Effector memory CD4-positive, alpha-beta T cell (primary cell): Measurements from ENCODE around the gene SMTNL2.
"Not testable (repeated sequence)": the region's sequence is repeated elsewhere in the genome, so short reads cannot be mapped to it uniquely, and the experiment has no call there.

Experiments
- DNase-seq, 3 donors: peaks; one replicate each; pipeline ENCODE4 v3.0.0-alpha.2; 2020
- H3K27ac ChIP-seq: 2 replicates; pipeline ENCODE4 v1.7.0; 2013; ENCODE audit warnings: mild to moderate bottlenecking, low read length, moderate library complexity; ENCODE audit not compliant: insufficient read depth, poor library complexity, severe bottlenecking
- H3K27me3 ChIP-seq: replicated peaks from 2 replicates; pipeline ENCODE4 v1.7.0; 2013; ENCODE audit warnings: mild to moderate bottlenecking, low read length; ENCODE audit not compliant: insufficient read depth, control insufficient read depth, poor library complexity, severe bottlenecking
- H3K36me3 ChIP-seq: 2 replicates; pipeline ENCODE4 v1.7.0; 2013; ENCODE audit warnings: mild to moderate bottlenecking, low read length, moderate library complexity; ENCODE audit not compliant: control insufficient read depth, insufficient read depth
- H3K4me1 ChIP-seq: 2 replicates; pipeline ENCODE4 v1.7.0; 2013; ENCODE audit warnings: low read length, mild to moderate bottlenecking; ENCODE audit not compliant: control insufficient read depth, insufficient read depth, poor library complexity, severe bottlenecking
- H3K4me3 ChIP-seq: 2 replicates; pipeline ENCODE4 v1.7.0; 2013; ENCODE audit warnings: low read length, low read depth, mild to moderate bottlenecking; ENCODE audit not compliant: insufficient read depth, poor library complexity, severe bottlenecking
- H3K9me3 ChIP-seq: 2 replicates; pipeline ENCODE4 v1.7.0; 2013; ENCODE audit warnings: mild to moderate bottlenecking, low read length, moderate library complexity; ENCODE audit not compliant: control insufficient read depth

Gene SMTNL2

DNA sequence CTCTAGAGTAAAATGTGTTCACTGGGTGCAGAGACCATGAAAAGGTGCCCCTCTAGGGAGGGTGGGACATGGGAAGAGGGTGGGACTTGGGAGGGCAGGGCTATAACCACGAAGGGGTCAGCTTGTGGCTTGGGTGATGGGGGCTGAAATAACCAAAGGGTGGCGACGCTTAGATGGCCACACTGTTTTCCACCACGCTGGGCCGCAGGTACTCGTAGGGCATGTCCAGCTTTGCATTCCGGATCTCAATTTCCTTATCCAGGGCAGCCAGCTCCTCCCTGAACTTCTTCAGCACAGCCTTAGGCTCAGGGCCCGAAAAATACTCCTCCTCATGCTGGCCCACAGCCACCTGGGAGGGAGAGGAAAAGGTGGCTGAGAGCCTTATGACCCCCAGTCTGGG lies 47.1 kb downstream of the SMTNL2 start:
- H3K27ac ChIP-seq = no peak overlapping the region
- H3K36me3 ChIP-seq = no peaks in the 10 kb centered on the region
- no peak for DNase-seq
- no peaks in the 10 kb centered on the region for H3K27me3 ChIP-seq
- no peaks in the 10 kb centered on the region for H3K4me1 ChIP-seq
- H3K4me3 ChIP-seq = no peak overlapping the region
- H3K9me3 ChIP-seq = no peaks in the 10 kb centered on the region

DNA sequence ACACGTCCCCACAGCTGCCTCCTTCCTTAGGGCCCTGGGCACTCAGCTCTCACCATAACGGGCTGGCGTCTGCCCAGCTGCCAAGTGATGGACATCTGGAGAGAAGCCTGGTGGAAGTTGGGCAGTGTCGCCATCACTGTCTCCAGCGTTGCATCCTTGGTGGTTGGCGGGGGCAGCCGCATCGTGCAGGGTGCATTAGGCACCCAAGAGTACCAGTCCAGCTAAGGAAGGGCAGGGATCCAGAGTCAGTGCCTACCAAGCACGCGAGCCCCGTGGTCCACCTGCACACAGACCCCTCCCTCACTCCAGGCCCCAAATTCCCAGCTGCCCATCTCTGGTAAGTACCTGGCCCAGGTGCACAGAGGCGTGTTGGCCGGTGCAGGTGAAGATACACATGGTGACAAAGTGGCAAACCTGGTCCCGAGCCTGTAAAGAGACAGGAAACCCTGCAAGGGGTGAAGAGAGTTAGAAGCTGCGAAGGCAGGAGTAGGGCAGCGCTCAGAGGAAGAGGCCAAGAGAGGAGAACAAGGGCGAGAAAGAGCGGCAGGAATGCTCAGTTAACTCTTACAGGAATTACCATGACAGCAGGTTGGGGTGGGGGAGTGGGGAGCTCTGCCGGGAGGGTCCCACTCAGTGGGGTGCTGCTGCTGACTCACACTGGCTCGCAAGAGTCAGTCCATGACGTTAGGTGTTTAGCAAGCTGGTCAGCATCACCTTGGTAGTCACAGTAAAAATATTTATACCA lies 47.7 kb downstream of the SMTNL2 start:
- H3K4me3 ChIP-seq = no peak overlapping the region
- H3K27me3 ChIP-seq = peaks cover 4% of the 10 kb centered on the region
- H3K27ac ChIP-seq = no peak overlapping the region
- H3K36me3 ChIP-seq = no peaks in the 10 kb centered on the region
- no peak for DNase-seq
- H3K4me1 ChIP-seq = no peaks in the 10 kb centered on the region
- H3K9me3 ChIP-seq = no peaks in the 10 kb centered on the region

DNA sequence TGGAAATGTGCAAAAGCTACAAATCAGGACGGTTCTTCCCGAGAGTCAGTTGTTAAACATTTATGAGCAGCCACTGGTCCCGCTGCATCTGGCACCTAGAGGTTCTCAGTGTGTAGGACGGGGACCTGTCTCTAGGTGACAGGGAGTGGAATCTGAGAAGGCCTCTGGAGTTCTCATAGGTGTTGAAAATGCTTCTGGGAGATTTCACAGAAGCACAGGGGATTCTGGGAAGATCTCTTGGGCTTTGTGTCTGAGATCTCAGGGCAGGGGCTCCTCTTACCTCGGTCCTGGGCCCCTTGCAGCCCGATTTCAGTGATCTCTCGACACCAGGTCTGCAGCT lies 48.2 kb downstream of the SMTNL2 start:
- no peak for DNase-seq
- no peaks in the 10 kb centered on the region for H3K4me1 ChIP-seq
- H3K4me3 ChIP-seq = no peak overlapping the region
- H3K27ac ChIP-seq = no peak overlapping the region
- H3K27me3 ChIP-seq = peaks cover 4% of the 10 kb centered on the region
- no peaks in the 10 kb centered on the region for H3K36me3 ChIP-seq
- no peaks in the 10 kb centered on the region for H3K9me3 ChIP-seq

DNA sequence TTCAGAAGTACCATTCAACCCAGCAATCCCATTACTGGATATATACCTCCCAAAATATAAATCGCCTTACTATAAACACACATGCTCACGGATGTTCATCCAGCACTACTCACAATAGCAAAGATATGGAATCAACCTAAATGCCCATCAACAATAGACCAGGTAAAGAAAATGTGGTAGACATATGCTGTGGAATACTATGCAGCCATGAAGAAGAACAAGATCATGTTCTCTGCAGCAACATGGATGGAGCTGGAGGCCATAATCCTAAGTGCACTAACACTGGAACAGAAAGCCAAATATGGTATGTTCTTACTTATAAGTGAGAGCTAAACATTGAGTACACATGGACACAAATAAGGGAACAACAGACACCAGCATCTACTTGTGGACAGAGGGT lies 49.3 kb downstream of the SMTNL2 start:
- Histone ChIP-seq H3K27me3 (peaks cover 8% of the 10 kb centered on the region), H3K4me3 (no peak overlapping the region), H3K4me1 (no peaks in the 10 kb centered on the region), H3K36me3 (no peaks in the 10 kb centered on the region), H3K27ac (no peak overlapping the region), H3K9me3 (no peaks in the 10 kb centered on the region)
- DNase-seq = no peak

DNA sequence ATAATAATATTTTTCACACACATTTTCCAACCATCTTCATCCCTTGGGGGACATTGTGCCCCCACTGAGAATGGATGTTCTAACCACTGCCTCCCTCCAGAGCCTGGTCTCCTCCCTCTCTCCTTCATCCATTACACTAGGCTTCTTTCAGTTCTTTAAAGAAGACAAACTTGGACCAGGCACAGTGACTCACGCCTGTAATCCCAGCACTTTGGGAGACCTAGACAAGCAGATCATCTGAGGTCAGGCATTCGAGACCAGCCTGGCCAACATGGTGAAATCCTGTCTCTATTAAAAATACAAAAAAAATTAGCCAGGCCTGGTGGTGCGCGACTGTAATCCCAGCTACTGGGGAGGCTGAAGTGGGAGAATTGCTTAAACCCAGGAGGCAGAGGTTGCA lies 50.6 kb downstream of the SMTNL2 start:
- Histone ChIP-seq H3K27me3 (peaks cover 13% of the 10 kb centered on the region), H3K4me1 (peaks cover 3% of the 10 kb centered on the region), H3K9me3 (no peaks in the 10 kb centered on the region), H3K36me3 (no peaks in the 10 kb centered on the region), H3K4me3 (no peak overlapping the region), H3K27ac (no peak overlapping the region)
- no peak for DNase-seq

DNA sequence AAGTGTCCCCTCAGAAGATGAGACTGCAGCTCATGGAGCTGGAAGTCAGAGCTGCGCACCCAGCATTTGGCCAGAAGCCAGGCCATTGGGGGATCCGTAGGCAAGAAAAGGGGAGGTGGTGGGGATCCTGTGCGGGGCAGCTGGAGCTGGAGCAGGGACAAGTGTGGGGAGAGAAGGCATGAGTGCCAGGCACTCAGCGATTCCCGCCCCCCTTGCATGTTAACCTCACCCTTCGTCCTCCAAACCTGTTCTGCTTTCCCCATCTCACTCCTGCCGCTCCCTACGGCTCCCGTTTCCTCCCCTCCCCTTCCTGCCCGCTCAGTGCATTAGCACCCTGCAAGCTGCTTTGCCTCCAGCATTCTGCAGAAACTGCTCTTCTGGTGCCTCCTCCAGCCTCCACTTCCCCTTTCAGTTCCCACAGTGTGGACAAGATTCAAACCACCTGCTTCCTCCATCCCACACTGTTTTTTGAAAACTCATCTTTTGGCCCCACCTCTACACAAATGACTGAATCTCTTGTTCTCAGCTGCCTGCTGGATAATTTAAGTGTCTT lies 51.6 kb downstream of the SMTNL2 start:
- H3K27me3 ChIP-seq = peaks cover 13% of the 10 kb centered on the region
- H3K36me3 ChIP-seq = no peaks in the 10 kb centered on the region
- H3K4me3 ChIP-seq = no peak overlapping the region
- H3K9me3 ChIP-seq = no peaks in the 10 kb centered on the region
- no peak for DNase-seq
- peaks cover 3% of the 10 kb centered on the region for H3K4me1 ChIP-seq
- no peak overlapping the region for H3K27ac ChIP-seq

DNA sequence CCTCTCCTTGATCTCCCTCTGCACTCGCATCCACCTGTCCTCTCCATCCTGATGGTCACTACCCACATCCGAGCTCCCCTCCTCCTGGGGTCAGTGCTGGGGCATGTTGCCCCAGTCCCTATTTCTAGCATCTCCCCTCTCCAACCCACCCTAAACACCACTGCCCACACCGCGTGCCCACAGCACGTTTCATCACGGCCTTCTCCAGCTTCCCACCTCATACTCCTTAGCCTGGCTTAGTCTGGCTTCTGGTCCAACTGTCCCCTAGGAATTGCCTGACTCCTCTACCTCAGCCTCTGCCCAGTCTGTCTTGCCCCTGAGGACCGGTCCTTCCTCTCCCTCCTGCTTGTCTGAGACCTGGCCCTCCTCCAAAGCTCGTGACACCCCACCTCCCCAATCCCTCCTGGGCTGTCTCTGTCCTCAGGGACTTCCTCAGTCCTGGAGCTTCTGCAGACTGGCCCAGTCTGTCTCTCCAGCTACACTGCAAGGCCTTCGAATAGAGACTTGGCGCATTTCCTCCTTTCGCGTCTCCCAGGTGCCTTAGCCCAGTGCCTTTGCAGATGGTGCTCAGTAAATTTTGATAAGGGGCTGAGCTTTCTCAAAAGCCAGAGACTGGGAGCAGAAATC lies 52.3 kb downstream of the SMTNL2 start:
- Histone ChIP-seq H3K36me3 (no peaks in the 10 kb centered on the region), H3K9me3 (no peaks in the 10 kb centered on the region), H3K4me1 (peaks cover 3% of the 10 kb centered on the region), H3K4me3 (no peak overlapping the region), H3K27me3 (peaks cover 17% of the 10 kb centered on the region), H3K27ac (no peak overlapping the region)
- no peak for DNase-seq

DNA sequence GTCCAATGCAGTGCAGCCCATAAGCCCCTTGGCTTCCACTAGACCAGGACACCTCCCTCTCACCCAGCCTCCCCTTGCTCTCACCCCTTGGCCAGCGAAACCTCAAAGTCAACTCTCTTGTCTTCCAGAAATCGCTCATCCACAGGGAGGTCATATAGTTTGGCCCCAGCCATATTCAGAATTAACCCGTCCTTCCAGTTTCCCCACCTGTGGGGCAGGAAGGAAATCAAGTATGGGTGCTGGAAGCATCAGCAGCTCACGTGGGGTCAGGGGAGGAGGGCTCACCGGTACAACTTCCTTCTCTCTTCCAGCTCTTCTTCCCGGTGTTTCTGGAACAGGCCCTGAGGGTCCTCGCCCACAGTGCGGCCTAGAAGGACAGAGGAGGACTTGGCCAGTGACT lies 54.4 kb downstream of the SMTNL2 start:
- not testable (repeated sequence) for DNase-seq, H3K4me1 ChIP-seq, H3K4me3 ChIP-seq, H3K36me3 ChIP-seq, H3K9me3 ChIP-seq, H3K27ac ChIP-seq
- peaks cover 24% of the 10 kb centered on the region for H3K27me3 ChIP-seq

DNA sequence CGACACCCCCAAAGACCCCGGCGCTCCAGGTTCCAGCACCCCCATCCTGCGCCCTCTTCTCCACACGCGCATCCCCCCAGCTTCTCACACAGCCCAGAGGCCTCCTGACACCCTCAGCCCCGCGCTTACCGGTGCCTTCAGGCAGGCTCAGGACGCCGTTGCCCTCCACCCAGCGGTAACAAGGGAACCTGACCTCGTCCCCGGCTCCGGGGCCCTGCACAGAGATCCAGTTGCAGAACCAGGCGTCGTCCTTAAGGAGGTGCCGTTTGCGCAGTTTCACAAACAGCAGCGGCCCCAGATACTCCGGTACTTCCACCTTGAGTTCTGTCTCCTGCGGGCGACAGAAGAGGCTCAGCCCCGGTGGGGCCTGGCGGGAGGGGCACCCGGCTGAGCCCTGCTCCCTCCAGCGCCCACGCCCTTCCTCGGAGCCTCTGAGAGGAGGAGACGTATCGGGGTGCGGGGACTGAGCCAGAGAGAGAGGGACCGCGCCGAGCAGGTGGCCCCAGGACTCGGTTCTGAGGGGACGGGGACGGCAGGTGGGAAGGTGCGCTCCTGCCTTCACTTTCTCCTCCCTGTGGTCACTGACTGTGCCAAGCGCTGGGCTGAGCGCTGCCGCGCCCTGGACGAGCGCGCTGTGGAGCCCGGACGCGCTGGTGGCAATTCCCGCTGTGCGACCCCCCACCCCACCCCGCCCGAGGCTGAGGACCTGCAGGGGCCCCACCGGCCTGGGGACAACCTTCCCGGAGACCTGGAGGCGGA lies 55.2 kb downstream of the SMTNL2 start:
- not testable (repeated sequence) for H3K27ac ChIP-seq, H3K4me3 ChIP-seq, H3K9me3 ChIP-seq, H3K4me1 ChIP-seq, DNase-seq, H3K36me3 ChIP-seq
- peaks cover 25% of the 10 kb centered on the region for H3K27me3 ChIP-seq
